ENCODE results near the gene FUT8. TPM values are rescaled to one million over a fixed set of nuclear protein-coding genes. Genes with fewer than 3 reads are reported as not detected.
"Not testable (repeated sequence)": the region's sequence is repeated elsewhere in the genome, so short reads cannot be mapped to it uniquely, and the experiment has no call there.

FUT8 gene
- total RNA-seq, 1 donor from 2014 or later: 56.6 TPM

GRCh38 chr14:65689070-65689469, 276.5 kb downstream of the FUT8 start:
- TF ChIP-seq CTCF (IDR thresholded peaks at IDR 0.05; ENCODE audit: partially characterized antibody, unreplicated experiment): no peak
- Mint-ChIP-seq H3K9me3 (ENCODE audit: unreplicated experiment) (peaks cover 9% of the 10 kb centered on the region), H3K36me3 (ENCODE audit: unreplicated experiment) (peaks cover 4% of the 10 kb centered on the region)

GRCh38 chr14:65692566-65692965, 280.0 kb downstream of the FUT8 start:
- not testable (repeated sequence) for DNase-seq; H3K4me1 Mint-ChIP-seq (ENCODE audit: low read depth, unreplicated experiment); H3K4me3 Mint-ChIP-seq (ENCODE audit: unreplicated experiment); H3K27ac Mint-ChIP-seq (ENCODE audit: unreplicated experiment); H3K27me3 Mint-ChIP-seq (ENCODE audit: unreplicated experiment)
- Mint-ChIP-seq H3K9me3 (ENCODE audit: unreplicated experiment) (peaks cover 13% of the 10 kb centered on the region), H3K36me3 (ENCODE audit: unreplicated experiment) (peaks cover 13% of the 10 kb centered on the region)

More at GRCh38 chr14:65689070-65689469, 276.5 kb downstream of the FUT8 start:
- Mint-ChIP-seq H3K4me1 (ENCODE audit: low read depth, unreplicated experiment) (peaks cover 2% of the 10 kb centered on the region), H3K27me3 (ENCODE audit: unreplicated experiment) (peaks cover 3% of the 10 kb centered on the region), H3K27ac (ENCODE audit: unreplicated experiment) (no peak overlapping the region), H3K4me3 (ENCODE audit: unreplicated experiment) (no peak overlapping the region)
- no peak for DNase-seq

GRCh38 chr14:65696801-65697200, 284.3 kb downstream of the FUT8 start:
- H3K27ac Mint-ChIP-seq (ENCODE audit: unreplicated experiment): no peak overlapping the region
- peaks cover 3% of the 10 kb centered on the region for H3K27me3 Mint-ChIP-seq (ENCODE audit: unreplicated experiment)
- TF ChIP-seq CTCF (IDR thresholded peaks at IDR 0.05; ENCODE audit: partially characterized antibody, unreplicated experiment): no peak
- H3K36me3 Mint-ChIP-seq (ENCODE audit: unreplicated experiment): peaks cover 10% of the 10 kb centered on the region
- no peaks in the 10 kb centered on the region for H3K4me1 Mint-ChIP-seq (ENCODE audit: low read depth, unreplicated experiment)
- peaks cover 8% of the 10 kb centered on the region for H3K9me3 Mint-ChIP-seq (ENCODE audit: unreplicated experiment)
- H3K4me3 Mint-ChIP-seq (ENCODE audit: unreplicated experiment): no peak overlapping the region
- no peak for DNase-seq

- H3K36me3 Mint-ChIP-seq (ENCODE audit: unreplicated experiment): peaks cover 6% of the 10 kb centered on the region
- H3K27ac Mint-ChIP-seq (ENCODE audit: unreplicated experiment): no peak overlapping the region
- no peaks in the 10 kb centered on the region for H3K27me3 Mint-ChIP-seq (ENCODE audit: unreplicated experiment)
- TF ChIP-seq CTCF (IDR thresholded peaks at IDR 0.05; ENCODE audit: partially characterized antibody, unreplicated experiment): no peak
- no peak for DNase-seq
- no peak overlapping the region for H3K4me3 Mint-ChIP-seq (ENCODE audit: unreplicated experiment)
- H3K4me1 Mint-ChIP-seq (ENCODE audit: low read depth, unreplicated experiment): peaks cover 2% of the 10 kb centered on the region
- no peaks in the 10 kb centered on the region for H3K9me3 Mint-ChIP-seq (ENCODE audit: unreplicated experiment)
Measured at GRCh38 chr14:65703521-65703920, 291.0 kb downstream of the FUT8 start.

GRCh38 chr14:65703996-65704395, 291.5 kb downstream of the FUT8 start:
- Mint-ChIP-seq H3K27ac (ENCODE audit: unreplicated experiment) (no peak overlapping the region), H3K4me3 (ENCODE audit: unreplicated experiment) (no peak overlapping the region), H3K4me1 (ENCODE audit: low read depth, unreplicated experiment) (peaks cover 2% of the 10 kb centered on the region), H3K27me3 (ENCODE audit: unreplicated experiment) (no peaks in the 10 kb centered on the region), H3K9me3 (ENCODE audit: unreplicated experiment) (no peaks in the 10 kb centered on the region), H3K36me3 (ENCODE audit: unreplicated experiment) (peaks cover 8% of the 10 kb centered on the region)
- no peak for TF ChIP-seq CTCF (IDR thresholded peaks at IDR 0.05; ENCODE audit: partially characterized antibody, unreplicated experiment)
- DNase-seq: no peak

GRCh38 chr14:65704437-65704836, 291.9 kb downstream of the FUT8 start:
- TF ChIP-seq CTCF (IDR thresholded peaks at IDR 0.05; ENCODE audit: partially characterized antibody, unreplicated experiment): no peak
- Mint-ChIP-seq H3K4me1 (ENCODE audit: low read depth, unreplicated experiment) (peaks cover 2% of the 10 kb centered on the region), H3K27me3 (ENCODE audit: unreplicated experiment) (no peaks in the 10 kb centered on the region), H3K36me3 (ENCODE audit: unreplicated experiment) (peaks cover 8% of the 10 kb centered on the region), H3K27ac (ENCODE audit: unreplicated experiment) (no peak overlapping the region), H3K9me3 (ENCODE audit: unreplicated experiment) (no peaks in the 10 kb centered on the region), H3K4me3 (ENCODE audit: unreplicated experiment) (no peak overlapping the region)
- no peak for DNase-seq

Measured in glutamatergic neuron (in vitro differentiated cells).